ENCODE results near the gene BOLA1.
"Not testable (repeated sequence)": the region's sequence is repeated elsewhere in the genome, so short reads cannot be mapped to it uniquely, and the experiment has no call there.

Gene BOLA1

DNA sequence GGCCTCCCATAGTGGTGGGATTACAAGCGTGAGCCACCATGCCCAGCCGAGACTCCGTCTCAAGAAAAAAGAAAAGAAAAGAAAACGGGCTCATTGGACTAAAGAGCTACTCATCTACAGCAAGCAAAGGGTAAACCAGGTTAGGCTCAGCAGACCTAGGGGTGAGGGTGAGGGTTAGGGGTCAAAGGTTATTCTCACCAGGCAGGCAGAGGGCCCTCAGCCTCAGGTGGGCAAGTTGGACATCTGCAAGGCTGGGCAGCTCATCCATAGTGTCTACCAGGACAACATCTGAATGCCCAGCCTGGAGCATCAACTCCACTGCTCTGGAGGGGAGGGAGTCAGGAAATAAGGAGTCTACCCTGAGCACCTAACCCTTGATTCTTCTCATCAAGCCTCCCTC lies 33.8 kb downstream of the BOLA1 start:
- DNase-seq, result no peak

DNA sequence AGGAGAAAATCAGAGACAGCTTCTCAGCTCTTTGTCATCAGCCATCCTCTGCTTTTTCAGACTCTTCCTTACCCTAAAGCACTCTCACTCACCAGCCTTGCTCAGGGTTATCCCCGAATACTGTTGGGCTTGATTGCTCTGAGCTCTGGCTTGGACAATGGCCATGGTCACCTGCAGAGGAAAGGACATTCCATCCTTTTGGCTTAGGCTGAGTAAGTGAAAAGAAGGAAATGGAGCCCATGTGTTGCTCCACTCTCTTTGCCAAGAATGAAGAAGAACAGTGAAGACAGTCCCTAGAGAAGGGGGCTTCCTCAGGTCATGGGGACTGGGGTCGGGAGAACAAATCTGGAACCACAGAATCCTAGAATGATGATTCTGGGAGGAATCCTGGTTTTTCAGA lies 35.0 kb downstream of the BOLA1 start:
- DNase-seq, result no peak

GRCh38 chr1:149936170-149936991 lies 37.0 kb downstream of the BOLA1 start, which contains the start of gene MTMR11:
Gene MTMR11, minus strand, starts transcription at chr1:149936879. Its CDS starts 232 bp downstream, at chr1:149936647.
- DNase-seq, result no peak

GRCh38 chr1:149936992-149937705 lies 37.8 kb downstream of the BOLA1 start:
- peak; percentile 18 for DNase-seq

- no peak for DNase-seq
Observed at GRCh38 chr1:149937759-149938158, 38.4 kb downstream of the BOLA1 start.

DNA sequence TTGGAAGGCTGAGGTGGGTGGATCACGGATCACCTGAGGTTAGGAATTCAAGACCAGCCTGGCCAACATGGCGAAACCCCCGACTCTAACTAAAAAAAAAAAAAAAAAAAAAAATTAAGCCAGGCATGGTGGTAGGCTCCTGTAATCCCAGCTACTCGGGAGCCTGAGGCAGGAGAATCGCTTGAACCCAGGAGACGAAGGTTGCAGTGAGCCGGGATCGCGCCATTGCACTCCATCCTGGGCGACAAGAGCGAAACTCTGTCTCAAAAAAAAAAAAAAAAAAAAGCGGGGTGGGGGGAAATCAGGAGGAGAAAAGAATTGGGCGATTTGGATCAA lies 39.3 kb downstream of the BOLA1 start:
- DNase-seq, result not testable (repeated sequence)

DNA sequence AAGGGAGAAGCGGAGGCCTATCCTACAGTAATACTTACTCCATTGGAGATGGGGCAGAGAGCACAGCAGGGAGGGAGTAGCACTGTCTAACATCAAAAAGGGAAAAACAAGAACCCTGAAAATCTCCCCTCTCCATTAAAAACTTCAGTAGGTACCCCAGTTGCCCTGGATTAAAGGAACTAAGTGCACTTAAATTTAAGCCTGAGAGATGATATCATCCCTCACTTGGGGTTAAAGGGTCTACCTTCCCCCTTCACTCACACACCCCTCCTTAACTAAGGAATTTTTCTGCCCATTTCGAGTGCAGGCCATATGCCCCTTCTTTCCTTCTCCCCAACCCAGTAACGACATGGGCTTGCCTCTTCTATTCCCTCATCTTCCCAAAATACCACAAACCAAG lies 41.1 kb downstream of the BOLA1 start:
- no peak for DNase-seq

- no peak for DNase-seq
Observed at GRCh38 chr1:149942207-149942606, 42.8 kb downstream of the BOLA1 start.

GRCh38 chr1:149942885-149943284 lies 43.5 kb downstream of the BOLA1 start:
- no peak for DNase-seq

DNA sequence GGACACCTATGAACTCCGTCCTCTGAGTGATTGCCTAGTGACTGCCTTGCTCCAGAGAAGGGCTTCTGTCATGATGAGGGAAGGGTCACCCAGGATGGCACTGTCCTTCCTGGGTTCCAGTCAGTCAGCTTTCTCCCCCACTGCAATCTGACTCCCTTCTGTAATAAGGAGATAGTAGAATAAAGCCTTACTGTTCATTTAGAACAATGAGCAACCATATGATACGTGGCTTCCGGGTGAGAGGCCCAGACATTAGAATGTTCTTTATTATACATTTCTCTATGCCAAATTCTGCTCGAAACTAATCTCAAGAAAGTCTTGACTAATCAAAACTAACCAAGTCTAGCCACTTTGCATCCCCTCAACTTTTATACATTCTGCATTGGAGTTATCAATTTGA lies 45.8 kb downstream of the BOLA1 start:
- no peak for DNase-seq

DNA sequence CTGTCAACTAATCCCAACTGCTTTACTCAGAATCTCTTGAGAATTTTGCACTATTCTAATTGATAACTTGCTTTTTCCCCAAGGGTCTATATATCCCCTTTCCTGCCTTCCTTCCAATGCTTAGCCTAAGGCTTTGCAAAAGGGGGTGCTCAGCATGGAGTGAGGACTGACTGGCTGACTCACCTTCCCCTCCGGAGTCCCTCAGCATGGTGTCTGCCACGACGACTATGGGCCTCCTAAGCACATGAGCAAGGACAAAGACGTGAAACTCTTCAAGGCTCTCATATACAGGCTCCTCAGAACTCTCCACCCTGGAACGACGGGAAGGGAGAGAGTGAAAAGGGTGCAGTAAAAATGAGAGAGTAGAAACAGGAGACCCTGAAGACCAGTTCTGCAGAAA lies 50.5 kb downstream of the BOLA1 start:
- no peak for DNase-seq
